ENCODE measurements around the gene KIAA0513.
A peak's percentile ranks its signal among the peaks of the same experiment; 100 is the strongest.

The KIAA0513 gene

DNA sequence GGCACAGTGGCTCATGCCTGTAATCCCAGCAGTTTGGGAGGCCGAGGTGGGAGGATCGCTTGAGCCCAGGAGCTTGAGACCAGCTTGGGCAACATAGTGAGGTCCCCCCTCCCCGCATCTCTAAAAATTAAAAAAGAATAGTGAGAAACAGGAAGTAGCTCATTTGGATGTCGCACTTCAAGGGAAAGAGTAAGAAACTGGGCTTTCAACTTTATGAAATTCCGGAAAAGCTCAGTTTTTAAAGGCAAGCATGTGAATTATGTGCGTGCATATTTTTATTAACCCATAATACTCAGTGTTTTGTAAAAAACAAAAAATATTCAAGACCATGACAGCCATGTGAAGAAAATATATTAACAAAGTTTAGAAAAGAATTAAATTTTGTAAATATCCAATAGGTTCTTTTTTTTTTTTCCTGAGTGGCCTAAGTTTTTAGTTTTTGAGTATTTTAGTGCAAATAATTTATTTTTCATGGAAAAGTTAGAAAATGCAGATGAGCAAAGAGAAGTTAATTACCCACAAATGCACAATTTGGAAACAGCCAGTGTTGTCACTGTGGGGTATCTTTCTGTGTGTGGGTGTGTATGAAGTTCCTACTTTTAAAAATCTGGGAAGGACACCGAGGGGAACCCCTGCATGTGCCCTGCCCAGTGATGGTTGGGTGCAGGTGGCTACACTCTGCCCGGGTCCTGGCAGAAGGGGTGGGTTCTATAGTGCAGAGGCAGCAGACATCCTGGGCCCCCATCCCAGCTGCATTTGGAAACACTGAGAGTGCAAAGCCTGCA lies 44.7 kb downstream of the KIAA0513 start:
- no peak for DNase-seq (ENCODE audit: low read depth in 2 of 2)

DNA sequence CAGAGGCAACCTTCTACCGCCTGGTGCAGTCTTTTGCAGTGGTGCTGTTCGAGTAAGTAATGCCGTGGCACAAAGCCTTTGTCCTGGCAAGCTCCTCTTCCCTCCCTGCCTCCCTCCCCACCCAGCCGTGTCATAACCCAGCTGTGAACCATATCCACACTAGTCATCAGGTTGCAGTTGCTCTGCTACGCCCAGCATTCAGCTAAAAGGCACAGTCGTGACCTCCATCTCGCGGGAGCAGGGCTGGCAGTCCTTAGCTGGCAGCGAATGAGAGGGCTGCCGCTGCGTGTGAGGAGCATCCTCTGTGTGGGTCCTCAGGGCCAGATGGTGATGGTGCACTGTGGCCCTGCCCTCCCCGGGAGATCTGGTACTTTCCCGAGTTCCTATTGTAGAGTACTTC lies 45.4 kb downstream of the KIAA0513 start:
- DNase-seq (ENCODE audit: low read depth in 2 of 2) = no peak

DNA sequence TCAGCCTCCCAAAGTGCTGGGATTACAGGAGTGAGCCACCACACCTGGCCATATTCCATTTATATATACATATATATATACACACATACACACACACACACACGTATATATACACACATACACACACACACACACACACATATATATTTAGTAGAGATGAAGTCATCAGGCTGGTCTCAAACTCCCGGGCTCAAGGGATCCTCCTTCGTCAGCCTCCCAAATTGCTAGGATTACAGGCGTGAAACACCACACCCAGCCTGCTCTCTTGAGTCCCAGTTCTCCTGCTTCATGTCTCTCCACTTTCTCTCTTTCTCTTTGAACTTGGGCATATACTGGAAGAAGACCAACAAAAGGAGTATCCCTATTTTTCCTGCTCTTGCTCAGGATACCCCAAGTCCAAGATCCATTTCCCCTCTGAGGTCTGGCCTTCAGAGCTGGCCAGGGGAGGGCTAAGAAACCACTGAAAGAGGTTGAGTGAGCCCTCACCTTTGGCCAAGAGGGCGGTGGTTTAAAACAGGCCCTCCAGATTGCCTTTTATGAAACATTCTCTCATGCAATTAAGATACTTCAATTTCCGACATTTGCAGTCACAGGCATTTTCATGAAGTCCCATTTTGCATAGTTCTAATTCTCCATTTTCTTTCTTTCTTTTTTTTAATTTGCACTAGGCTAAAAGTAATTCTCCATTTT lies 46.8 kb downstream of the KIAA0513 start:
- no peak for DNase-seq (ENCODE audit: low read depth in 2 of 2)

DNA sequence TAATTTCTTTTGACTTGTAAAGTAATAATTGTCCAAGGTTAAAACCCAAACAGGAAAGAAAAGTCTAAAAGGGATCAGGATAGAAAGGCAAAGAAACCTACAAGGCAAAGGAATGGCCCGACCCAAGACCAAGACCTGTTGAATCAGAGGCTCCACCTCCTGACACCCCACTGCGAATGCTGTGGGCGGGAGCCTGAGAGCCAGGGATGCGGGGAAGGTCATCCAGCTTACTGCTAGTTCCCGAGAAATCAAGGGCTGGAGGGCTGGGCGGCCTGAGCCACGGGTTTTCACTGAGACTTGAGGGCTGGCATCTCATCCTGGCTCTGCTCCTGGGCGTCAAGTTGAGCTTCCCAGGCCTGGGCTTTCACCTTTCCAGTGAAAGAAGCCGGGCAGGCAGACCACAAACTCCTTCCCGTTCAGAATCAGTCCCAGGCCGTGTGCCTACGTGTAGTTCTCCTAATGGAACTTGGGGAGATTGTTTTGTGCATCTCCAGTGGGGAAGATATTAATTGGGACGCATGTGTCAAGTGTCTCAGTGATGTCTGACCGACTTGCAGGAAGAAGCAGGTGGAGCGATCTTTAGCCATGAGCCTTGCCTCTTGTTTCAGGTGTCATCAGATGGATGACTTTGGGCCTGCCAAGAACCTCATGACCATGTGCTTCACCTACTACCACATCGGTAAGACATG lies 47.8 kb downstream of the KIAA0513 start:
- no peak for DNase-seq (ENCODE audit: low read depth in 2 of 2)

DNA sequence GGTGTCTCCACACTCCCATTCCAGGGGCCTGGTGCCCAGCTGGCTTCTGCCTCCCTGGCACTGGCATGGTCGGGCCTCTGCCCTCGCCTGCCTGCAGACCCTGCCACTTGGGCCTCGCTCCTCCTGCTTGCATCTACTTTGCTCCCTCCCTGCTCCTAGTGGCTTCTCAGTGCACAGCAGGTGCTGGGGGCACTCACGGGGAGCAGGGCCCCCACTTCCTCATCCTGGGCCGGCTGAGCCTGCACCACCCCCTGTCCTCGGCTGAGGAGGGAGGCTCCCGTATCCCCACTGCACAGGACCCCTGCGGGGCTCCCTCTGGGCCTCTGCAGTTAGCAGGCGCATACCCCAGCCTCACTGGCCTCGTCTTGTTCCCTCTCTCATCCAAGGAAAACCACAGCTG lies 49.4 kb downstream of the KIAA0513 start:
- no peak for DNase-seq (ENCODE audit: low read depth in 2 of 2)

DNA sequence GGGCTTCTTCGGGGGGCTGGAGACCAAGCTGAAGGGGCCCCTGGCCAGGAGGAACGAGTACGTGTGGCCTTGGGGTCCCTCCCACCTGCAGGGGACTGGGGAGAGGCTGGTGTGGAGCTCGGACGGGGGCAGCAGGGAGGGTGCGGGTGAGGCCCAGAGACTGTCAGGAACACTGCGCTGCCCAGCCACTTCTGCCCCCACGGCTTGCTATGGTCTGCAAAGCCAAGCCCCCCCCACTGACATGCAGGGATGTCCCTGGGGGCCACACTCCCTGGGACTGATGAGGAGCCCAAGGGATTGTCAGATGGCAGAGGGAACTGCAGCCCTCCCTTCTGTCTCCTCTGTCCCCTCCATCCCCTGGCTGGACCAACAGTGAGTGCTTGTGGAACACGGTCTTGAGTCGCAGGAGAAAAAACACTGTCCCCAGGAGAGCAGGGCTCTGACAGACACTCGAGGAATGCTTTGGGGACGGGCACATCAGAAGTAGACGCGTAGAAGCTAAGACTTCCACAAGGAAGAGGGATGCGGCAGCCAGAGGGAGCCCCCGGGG lies 50.1 kb downstream of the KIAA0513 start:
- no peak for DNase-seq (ENCODE audit: low read depth in 2 of 2)

DNA sequence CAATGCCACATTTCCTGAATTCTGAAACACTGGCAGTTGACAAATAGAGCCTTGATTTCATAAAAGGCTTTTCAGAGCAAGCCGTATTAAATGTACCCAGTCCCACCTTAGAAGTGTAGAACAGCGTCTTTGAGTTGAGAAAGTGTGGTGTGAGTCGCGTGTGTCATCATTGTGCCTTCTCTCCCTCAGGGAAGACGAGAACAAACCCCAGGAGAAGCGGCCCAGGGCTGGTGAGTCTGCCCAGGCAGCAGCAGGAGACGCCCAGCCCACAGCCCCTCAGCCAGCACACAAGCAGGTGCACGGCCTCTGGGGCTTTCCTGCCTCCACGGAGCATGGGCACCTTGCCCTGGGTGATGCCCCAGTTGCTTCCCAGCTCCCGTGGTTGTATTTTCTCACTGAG lies 50.6 kb downstream of the KIAA0513 start:
- DNase-seq (ENCODE audit: low read depth in 2 of 2) = no peak

DNA sequence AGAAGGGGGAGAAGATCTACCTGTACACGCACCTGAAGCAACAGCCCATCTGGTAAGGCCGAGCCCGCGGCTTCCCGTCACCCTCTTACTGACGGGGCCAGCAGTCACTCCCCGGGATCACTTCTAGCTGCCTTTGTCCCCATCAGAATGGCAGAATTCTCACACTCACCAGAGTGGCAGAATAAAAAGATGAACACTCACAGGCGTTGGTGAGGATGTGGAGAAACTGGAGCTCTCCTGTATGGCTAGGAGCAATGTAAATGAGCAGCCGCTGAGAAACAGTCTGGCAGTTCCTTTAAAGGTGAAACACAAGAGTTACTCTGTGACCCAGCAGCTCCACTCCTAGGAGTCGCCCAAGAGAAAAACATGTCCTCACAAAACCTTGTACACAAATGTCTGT lies 51.4 kb downstream of the KIAA0513 start:
- DNase-seq (ENCODE audit: low read depth in 2 of 2) = no peak

DNA sequence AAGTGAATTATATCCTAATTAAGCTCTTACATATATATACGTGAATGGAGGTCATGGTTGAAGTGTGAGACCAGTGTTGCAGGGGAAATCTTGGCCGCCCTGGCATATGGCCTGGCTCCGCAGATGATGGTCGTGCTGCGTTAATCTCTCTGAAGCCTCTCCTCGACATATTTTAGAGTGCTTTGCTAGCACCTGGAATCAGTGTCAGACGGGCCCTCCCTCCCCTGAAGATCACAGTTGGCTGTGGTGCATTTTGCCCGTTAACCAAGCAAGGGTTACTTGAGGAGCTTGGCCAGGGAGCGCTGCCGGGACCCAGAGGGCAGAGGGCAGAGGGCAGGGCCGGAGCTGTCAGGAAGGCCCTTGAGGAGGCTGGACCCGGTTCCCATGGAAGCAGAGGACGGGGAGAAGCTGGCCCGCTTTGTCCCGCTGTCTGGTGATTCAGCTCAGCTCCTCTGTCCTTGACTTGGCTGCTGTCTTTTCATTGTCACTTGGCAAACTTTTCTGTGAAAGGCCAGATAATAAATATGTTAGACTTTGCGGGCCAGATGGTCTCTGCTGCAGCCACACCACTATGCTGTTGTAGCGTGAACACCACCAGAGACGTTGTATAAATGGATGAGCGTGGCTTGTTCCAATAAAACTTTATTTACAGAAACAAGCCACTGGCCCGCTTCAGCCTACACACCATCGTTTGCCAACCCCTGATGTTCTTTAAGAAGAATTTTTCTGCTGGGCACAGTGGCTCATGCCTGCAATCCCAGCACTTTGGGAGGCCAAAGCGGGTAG lies 52.4 kb downstream of the KIAA0513 start:
- DNase-seq (ENCODE audit: low read depth in 2 of 2) = no peak

DNA sequence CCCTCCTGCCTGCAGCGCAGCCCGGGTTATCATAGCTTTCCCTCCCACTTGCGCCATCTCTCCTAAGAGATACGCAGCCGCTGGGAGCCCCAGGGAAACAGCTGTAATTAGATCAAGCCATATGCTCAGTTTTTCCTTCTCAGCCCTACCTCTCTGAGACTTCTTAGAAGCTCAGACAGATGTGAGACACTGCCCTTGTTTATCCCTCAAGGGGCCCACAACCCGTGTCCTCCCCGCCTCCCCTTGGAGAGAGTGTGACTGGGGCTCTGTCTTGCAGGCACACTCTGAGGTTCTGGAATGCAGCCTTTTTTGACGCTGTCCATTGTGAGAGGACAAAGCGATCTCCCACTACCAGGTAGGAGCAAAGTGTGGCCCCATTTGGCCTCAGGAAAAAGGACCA lies 53.4 kb downstream of the KIAA0513 start:
- no peak for DNase-seq (ENCODE audit: low read depth in 2 of 2)

DNA sequence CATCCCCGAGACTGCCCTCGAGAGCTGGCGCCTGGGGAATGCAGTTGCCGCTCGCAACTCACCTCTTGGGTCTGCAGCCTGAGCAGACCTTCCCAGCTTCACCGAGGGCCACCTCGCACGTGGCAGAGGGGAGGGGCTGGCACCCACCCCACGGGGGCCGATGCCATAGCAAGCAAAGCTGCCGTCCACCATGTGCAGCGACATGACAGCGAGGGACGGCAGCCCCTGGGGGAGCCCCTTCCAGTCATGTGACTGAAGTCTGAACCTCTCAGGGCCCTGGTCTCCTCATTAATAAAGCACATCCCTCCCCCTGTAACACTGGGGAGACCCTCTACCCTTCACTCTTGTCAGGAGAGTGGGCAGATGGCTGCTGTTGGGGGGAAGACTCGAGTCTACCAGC lies 54.2 kb downstream of the KIAA0513 start:
- no peak for DNase-seq (ENCODE audit: low read depth in 2 of 2)

DNA sequence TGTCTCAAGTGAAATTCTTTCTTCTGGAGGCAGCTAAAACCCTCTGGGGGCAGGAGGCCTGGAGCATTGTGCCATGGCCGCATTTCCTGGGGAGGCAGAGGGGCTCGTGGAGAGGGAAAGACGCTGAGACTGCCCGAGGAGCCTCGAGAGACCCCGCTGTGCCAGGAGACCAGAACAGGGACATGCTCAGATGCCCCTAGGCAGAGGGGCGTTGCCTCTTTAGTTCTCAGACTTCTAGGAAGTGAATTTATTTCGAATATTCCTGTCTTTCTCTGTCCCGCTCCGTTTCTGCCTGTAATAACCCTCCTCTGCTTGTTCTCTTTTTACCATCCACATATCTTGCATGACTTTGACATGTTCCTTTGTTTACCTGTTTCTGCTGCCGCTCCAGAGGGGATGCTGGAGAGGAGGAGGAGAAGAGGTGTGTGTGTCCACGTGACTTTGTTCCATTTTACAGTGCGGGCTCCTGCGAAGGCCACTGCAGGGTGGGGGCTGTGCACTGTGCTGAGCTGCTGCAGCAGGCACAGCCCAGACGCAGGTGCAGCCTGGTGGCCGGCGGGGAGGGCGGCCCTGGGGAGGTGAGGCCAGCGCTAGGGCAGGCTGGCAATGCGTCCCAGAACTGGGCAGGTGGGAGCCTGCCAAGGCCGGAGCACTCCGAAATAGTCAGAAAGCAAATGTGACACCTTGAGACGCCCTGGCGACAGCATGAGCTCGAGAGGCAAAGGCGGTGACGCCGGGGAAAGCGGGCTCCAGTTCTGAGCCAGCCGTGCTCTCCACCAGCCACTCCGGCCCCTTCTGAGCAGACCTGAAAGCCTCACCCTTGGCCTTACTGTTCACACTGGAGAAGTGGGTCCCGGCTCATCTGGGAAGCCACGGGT lies 54.8 kb downstream of the KIAA0513 start:
- no peak for DNase-seq (ENCODE audit: low read depth in 2 of 2)

DNA sequence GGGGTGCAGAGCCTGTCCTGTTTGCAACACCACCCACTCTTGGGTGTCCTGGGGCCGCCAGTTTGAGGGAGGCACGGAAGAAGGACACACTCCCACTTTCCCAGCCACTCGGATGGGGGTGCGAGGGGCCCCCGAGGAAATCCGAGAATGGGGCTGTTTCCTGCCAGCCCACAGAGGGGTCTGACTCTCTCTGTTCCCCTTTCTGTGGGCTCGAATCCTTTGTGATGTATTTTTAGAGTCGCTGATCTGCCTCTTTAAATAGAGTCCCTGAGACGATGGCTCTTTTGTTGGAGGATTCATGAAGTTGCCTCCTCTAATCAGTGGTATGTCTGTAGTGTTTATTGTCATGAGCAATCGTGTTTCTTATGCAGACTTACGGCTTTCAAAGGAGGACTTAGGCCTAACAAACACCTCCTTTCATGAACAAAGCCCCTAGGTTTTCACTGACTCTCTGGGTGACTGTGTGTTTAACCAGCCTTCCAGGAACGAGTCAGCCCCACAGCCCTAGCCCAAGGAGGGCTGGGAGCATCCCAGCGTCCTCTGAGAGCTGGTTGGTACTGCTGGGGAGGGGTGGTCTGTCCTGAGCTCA lies 55.5 kb downstream of the KIAA0513 start:
- no peak for DNase-seq (ENCODE audit: low read depth in 2 of 2)

DNA sequence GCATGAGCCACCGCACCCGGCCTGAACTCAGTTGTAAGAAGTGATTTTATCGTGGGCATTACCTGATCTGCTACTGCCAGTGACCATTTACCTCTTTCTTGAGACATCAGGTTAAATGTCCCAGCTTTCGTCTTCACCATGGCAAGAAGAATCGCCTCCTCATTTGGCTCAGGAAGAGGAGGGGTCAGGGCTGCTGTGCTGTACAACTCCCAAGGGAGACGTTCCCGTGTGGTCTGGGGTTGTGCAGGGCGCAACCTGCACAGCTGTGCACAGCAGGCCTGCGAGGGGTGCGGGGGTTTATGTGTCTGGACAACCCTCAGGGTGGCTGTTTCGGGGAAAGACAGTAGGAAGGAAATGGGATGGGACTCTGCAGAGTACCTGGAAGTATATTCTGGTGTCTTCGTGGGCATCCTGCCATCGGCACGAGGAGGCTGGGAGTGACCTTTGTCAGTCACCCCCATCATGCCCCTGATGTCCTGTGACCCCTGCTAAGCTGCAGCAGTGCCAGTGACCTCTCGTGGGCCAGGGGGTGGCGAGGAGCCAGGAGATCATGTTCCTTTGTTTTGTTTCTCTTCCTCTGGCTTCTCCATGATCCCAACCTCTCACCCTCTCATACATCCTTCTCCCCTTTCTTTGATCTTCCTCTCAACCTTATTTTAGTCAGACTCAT lies 57.4 kb downstream of the KIAA0513 start:
- no peak for DNase-seq (ENCODE audit: low read depth in 2 of 2)

DNA sequence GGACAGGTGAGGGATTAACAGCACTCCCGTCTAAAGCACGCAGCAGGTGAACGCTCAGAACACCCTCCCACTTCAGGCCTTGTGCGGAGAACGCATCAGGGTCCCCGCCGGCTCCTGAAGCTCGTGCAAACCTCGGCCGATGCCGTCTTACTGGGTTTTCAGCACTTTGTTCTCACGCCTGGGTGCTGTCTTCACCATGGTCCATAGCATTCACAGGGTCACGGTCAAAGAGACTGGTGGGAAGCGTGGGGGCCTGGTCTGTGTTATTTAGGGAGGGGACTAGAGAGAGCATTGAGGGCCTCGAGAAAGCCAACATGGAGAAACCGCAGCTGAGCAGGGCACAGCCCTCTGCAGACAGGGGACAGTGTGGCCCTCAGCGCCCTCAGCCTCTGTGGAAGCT lies 58.1 kb downstream of the KIAA0513 start:
- no peak for DNase-seq (ENCODE audit: low read depth in 2 of 2)

DNA sequence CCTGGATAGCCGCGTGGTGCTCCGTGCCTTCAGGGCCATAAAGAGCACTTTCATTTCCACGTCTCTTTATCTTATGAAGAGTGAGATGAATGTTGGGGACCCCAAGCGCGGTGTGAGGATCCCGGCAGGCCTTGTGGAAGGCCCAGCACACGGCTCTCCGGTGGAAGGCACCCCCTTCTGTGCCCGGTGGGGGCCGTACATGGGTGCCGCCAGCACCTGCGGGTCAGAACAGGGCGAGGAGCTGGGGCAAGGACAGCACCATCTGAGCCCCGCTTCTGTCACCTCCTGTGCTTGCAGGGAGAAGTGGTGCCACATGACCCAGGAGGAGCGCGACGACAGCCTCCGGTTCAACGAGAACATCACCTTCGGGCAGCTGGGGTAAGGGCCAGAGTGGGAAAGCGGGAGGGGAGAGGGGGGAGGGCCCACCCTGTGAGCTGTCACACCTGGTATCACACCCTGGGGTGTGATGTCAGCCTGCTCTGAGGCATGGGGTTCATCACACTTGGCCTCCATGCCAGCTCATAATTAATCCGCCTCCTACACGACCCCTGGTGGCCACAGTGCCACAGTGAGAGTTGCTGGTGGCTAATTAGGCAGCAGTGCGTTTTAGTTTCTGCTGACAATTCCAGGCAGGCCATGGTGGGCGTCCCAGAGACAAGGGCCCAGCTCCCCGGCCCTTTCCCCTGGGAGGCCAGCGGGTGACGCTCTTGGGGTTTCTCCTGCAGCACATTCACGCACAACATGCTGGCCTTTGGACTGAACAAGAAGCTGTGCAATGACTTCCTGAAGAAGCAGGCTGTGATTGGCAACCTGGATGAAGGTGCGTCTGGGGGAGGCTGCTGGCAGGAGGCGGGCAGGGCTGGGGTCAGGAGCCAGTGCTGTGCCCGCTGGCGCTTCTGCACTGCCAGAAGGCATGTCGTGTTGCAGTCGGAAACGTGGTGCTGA lies 59.0 kb downstream of the KIAA0513 start:
- DNase-seq (ENCODE audit: low read depth in 2 of 2) = peak; percentile 65 to 67

DNA sequence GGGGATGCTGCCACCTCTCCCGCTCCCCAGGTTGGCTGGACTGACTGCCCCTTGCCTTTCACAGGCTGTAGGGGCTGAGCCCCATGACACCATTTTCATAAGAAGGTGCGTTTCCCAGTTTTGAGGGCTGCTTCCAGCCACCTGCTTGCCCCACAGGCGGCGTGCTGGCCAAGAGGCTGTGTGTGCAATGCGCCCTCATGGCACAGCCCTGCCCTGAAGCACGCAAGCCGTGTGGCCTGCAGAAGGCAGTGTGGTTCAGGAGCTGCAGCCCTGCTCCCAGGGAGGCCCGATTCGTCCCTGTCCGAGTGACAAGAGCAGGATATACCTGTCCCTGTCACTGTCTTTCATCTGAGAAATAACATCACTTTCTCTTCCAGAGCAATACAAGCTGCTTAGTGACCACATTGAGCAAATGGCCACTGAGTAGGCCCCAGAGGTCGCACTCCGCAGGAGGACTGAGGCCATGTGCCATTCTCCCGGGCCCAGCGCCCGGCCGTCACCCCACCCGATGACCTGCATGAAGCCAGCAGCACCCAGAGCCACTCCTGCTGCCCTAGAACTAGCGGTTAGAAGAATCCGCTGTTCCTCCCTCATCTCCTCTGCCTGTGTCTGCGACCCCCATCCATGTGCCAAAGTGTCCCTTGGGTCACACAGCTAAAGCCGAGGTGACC lies 60.4 kb downstream of the KIAA0513 start:
- DNase-seq (ENCODE audit: low read depth in 2 of 2) = no peak

DNA sequence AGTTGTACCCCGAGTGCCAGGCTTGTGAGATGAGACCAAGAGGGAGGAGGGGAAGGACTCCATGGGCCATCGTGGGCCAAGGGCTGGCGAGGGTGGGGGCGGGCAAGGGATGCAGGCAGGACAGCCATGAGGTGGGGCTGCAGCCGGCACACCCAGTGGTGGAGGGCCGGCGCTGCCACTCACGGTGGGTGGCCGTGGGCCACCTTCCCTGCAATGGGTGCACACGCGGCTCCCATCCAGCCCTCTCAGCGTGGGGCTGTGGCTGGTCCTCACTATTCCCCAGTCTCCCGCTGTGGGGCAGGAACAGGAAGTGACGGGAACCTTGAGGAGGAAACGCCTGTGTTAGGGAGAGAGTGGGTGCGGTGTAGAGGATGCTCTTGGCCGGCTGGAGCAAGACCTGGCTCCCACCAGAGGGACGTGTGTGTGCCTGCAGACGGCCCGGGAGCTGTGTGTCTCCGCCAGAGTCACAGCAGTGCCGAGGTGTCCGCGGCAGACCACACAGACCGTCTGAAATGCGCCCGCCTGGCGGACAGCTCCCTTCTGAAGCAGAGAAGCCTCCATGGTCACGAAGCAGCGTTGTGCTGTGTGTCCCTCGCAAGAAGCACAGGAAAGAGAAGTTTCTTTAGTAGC lies 61.1 kb downstream of the KIAA0513 start:
- no peak for DNase-seq (ENCODE audit: low read depth in 2 of 2)
